Smooth muscle cell (in vitro differentiated cells): ENCODE data around the gene PLXNA3. TPM values are rescaled to one million over a fixed set of nuclear protein-coding genes. Genes with fewer than 3 reads are reported as not detected.
A peak's percentile ranks its signal among the peaks of the same experiment; 100 is the strongest.

ENCODE experiments used
- DNase-seq: peaks from one replicate; lab custom pipeline; 2025; ENCODE audit not compliant: unreplicated experiment; lab: John Stamatoyannopoulos, UW
- H2AFZ ChIP-seq: fragments of 200-600 bp; sonication (generic); 2 replicates; pipeline ENCODE4 v1.6.0; 2016; ENCODE audit warnings: antibody characterized with exemption, low read depth, mild to moderate bottlenecking
- H3F3A ChIP-seq: fragments of 200-600 bp; sonication (generic); 2 replicates; pipeline ENCODE4 v1.6.0; 2017; ENCODE audit warnings: antibody characterized with exemption, low read depth
- H3K27ac ChIP-seq: fragments of 200-600 bp; sonication (generic); 2 replicates; pipeline ENCODE4 v1.5.1; 2016; ENCODE audit warnings: low read depth, mild to moderate bottlenecking
- H3K27me3 ChIP-seq: fragments of 200-600 bp; sonication (generic); 2 replicates; pipeline ENCODE4 v1.6.1; 2016; ENCODE audit warnings: low read depth, mild to moderate bottlenecking
- H3K36me3 ChIP-seq: fragments of 200-600 bp; sonication (generic); 2 replicates; pipeline ENCODE4 v1.5.1; 2016; ENCODE audit warnings: low read depth
- H3K4me1 ChIP-seq: fragments of 200-600 bp; sonication (generic); 2 replicates; pipeline ENCODE4 v1.5.1; 2016; ENCODE audit warnings: low read depth
- H3K4me2 ChIP-seq: fragments of 200-600 bp; sonication (generic); 2 replicates; pipeline ENCODE4 v1.6.0; 2016; ENCODE audit warnings: mild to moderate bottlenecking
- H3K4me3 ChIP-seq: fragments of 200-600 bp; sonication (generic); 2 replicates; pipeline ENCODE4 v1.5.1; 2016; ENCODE audit warnings: mild to moderate bottlenecking
- H3K79me2 ChIP-seq: fragments of 200-600 bp; sonication (generic); 2 replicates; pipeline ENCODE4 v1.6.0; 2016; ENCODE audit warnings: low read depth, mild to moderate bottlenecking
- H3K9ac ChIP-seq: fragments of 200-600 bp; sonication (generic); 2 replicates; pipeline ENCODE4 v1.6.0; 2016; ENCODE audit warnings: low read depth
- H3K9me3 ChIP-seq: fragments of 200-600 bp; sonication (generic); replicated peaks from 2 replicates; pipeline ENCODE4 v1.5.1; 2016; ENCODE audit warnings: low read depth
- H4K20me1 ChIP-seq: fragments of 200-600 bp; sonication (generic); 2 replicates; pipeline ENCODE4 v1.6.0; 2016; ENCODE audit warnings: low read depth
- WGBS: methylation state at CpG from one replicate; pipeline ENCODE4 v1.1.7; 2016; ENCODE audit warnings: low lambda C conversion rate; 5-methylcytosine and 5-hydroxymethylcytosine counted together
- polyA plus RNA-seq: library from polyadenylated mRNA; unstranded; fragments of >200 nt; fragmentation: Nextera tagmentation; extraction: Ambion mirVana; gene quantifications from 2 replicates; pipeline ENCODE4 v1.2.1, GENCODE V29; 2016
- total RNA-seq: library from RNA; depleted of rRNA; stranded (reverse); fragments of >200 nt; gene quantifications from 2 replicates; pipeline ENCODE4 v1.2.3, GENCODE V29; 2014
- TF ChIP-seq, protein P1 (sequence below): fragments of 200-600 bp; sonication (generic); IDR thresholded peaks from 2 replicates; pipeline ENCODE4 v1.5.1; 2017; ENCODE audit warnings: borderline replicate concordance, mild to moderate bottlenecking, antibody characterized with exemption; ENCODE audit not compliant: insufficient read depth, poor library complexity, severe bottlenecking

PLXNA3 gene
- total and polyA plus RNA-seq, 2 experiments from 2014 or later: 33.6 to 38.2 TPM

DNA sequence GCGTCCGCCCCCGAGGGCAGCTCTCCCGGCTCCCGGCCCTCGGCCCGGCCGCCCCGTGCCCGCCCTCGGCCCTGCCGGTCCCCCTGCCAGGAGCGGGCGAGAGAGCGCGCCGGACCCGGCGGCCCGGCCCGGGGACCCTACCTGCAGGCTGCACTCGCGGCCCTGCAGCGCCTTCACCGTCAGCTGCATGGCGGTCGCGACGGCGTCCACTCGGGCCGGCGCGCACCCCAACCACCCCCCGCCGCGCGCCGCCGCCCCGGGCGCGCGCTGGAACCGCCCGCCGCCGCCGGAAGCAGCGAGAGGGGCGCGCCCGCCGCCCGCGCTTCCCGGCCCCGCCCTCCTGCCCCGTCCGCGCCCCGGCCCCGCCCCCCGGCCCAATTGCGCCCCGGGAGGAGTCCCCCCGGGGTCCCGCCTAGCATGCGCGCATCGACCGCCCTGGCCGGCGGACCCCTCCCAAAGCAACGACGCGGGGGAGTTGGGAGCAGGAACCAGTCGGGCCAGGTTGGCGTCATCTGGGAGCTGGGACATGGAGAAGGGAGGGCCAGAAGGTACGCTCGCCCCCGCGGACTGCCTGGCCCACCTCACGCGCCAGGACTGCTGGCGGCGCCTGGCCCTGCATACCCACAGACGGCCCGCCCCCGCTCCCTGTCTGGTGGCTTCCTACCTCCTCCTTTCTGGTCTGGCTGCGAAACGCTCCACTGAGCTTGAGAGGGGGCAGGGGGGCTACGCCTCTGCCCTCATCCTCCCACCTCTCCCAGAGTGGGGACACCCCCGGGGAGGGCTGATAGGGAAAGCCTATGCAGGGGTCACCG lies 28.5 kb downstream of the PLXNA3 start, which contains the start of gene UBL4A:
Gene UBL4A (minus strand): TSS at position 220 of the 812 bp plus-strand sequence. CDS start 31 bp downstream, at position 189.
- Histone ChIP-seq H3K79me2 (peaks cover 12% of the 10 kb centered on the region), H2AFZ (no peak within 1 kb of the TSS), H3K4me1 (peaks cover 3% of the 10 kb centered on the region), H3K9me3 (no peaks in the 10 kb centered on the region), H3K27ac (peak within 1 kb of the TSS; percentile 70), H4K20me1 (no peaks in the 10 kb centered on the region), H3K27me3 (no peaks in the 10 kb centered on the region), H3K4me3 (peak within 1 kb of the TSS; percentile 52), H3K36me3 (no peaks in the 10 kb centered on the region), H3K4me2 (peak within 1 kb of the TSS; percentile 83), H3F3A (no peaks in the 10 kb centered on the region), H3K9ac (no peak within 1 kb of the TSS)
- TF ChIP-seq, protein P1, sequence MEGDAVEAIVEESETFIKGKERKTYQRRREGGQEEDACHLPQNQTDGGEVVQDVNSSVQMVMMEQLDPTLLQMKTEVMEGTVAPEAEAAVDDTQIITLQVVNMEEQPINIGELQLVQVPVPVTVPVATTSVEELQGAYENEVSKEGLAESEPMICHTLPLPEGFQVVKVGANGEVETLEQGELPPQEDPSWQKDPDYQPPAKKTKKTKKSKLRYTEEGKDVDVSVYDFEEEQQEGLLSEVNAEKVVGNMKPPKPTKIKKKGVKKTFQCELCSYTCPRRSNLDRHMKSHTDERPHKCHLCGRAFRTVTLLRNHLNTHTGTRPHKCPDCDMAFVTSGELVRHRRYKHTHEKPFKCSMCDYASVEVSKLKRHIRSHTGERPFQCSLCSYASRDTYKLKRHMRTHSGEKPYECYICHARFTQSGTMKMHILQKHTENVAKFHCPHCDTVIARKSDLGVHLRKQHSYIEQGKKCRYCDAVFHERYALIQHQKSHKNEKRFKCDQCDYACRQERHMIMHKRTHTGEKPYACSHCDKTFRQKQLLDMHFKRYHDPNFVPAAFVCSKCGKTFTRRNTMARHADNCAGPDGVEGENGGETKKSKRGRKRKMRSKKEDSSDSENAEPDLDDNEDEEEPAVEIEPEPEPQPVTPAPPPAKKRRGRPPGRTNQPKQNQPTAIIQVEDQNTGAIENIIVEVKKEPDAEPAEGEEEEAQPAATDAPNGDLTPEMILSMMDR: no peak
- DNase-seq: peak; percentile 10
- 53% methylated on average over 20 of the region's 95 CpGs for WGBS

DNA sequence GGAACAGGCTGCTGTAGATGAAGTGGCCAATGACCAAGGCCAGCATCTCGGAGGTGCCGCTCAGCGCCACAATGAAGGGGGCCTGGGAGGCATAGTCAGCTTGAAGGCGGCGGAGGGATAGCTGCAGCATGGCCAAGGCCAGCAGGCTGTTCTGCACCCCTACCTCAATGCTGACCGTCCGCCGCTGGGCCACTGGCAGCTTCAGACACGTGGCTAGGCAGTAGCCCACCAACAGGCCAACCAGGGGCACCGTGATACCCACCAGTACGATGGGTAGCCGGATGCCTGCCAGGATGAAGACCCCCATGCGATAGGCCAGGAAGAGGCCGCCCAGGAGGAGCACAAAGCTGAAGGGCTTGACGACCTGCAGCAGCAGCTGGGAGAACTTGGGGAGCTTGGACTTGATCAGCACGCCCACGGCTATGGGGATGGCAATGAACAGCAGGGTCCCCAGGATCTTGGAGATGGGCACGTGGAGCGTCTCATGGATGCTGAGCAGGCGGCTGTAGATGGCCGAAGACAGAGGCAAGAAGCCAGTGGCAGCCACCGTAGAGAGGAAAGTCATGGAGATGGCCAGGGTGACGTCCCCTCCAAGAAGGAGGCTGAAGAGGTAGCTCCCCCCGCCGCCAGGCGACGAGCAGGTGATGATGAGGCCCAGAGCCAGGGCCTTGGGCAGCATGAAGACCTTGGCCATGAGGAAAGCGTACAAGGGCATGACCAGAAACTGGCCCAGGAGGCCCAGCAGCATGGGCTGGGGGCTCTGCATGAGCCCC lies 29.6 kb downstream of the PLXNA3 start:
- WGBS: 93% methylated on average over 28 of the region's 28 CpGs
- no peaks in the 10 kb centered on the region for H3K36me3 ChIP-seq
- no peak for DNase-seq
- no peak overlapping the region for H3K4me3 ChIP-seq
- no peaks in the 10 kb centered on the region for H4K20me1 ChIP-seq
- no peaks in the 10 kb centered on the region for H3F3A ChIP-seq
- no peaks in the 10 kb centered on the region for H3K27me3 ChIP-seq
- peak overlapping the region; percentile 70 for H3K27ac ChIP-seq
- H3K4me2 ChIP-seq: peak overlapping the region; percentile 80
- H3K4me1 ChIP-seq: peaks cover 3% of the 10 kb centered on the region
- TF ChIP-seq, protein P1: no peak
- H2AFZ ChIP-seq: no peak overlapping the region
- no peak overlapping the region for H3K9ac ChIP-seq
- no peaks in the 10 kb centered on the region for H3K9me3 ChIP-seq
- H3K79me2 ChIP-seq: peaks cover 12% of the 10 kb centered on the region

DNA sequence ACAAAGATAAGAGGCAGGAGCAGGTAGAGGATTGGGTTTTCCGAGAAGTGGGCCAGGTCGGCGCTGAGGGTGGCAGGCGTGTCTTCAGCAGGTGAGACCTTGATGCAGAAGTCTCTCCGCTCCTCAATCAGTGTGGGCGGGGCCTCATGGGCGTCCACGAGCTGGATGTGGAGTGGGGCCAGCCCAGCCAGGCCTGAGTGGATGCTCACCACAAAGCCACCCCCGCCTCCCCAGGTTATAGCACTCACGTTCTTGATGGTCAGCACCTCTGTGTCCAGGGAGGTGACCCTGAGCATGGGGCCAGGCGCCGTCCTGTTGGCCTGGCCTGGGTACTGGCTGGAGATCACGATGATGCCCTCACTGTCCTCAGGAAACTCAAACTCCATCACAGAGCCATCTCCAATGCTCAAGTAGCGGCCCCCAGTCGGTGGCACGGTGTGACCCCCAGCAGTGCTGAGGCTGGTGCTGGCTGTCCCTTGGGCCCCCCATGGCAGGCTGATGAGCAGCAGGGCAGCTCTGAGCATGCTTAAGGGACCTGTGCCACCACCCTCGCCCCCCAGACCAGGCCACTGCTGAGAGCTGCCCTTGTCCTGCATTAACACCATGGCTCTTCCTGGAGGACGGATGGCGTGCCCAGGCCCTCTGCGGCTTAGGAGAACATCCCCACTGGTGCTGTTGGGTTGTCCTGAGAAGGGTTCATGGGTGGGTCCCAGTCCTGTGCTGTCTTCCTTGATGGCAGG lies 30.4 kb downstream of the PLXNA3 start:
- Histone ChIP-seq H3K4me3 (no peak overlapping the region), H4K20me1 (no peaks in the 10 kb centered on the region), H3K9me3 (no peaks in the 10 kb centered on the region), H3K4me2 (peak overlapping the region; percentile 81), H3K36me3 (no peaks in the 10 kb centered on the region), H3F3A (no peaks in the 10 kb centered on the region), H3K79me2 (peaks cover 12% of the 10 kb centered on the region), H3K27me3 (no peaks in the 10 kb centered on the region), H3K4me1 (peaks cover 3% of the 10 kb centered on the region), H2AFZ (no peak overlapping the region), H3K27ac (no peak overlapping the region), H3K9ac (no peak overlapping the region)
- 91% methylated on average over 20 of the region's 20 CpGs for WGBS
- no peak for DNase-seq
- TF ChIP-seq, protein P1: no peak
